K562 (cell line): ENCODE results near the gene SCN5A. TPM values are rescaled to one million over a fixed set of nuclear protein-coding genes. Genes with fewer than 3 reads are reported as not detected.

ENCODE experiments used
- ARID4B ChIP-seq: sonication (generic); formaldehyde crosslinking; IDR thresholded peaks from 2 replicates; pipeline ENCODE4 v1.8.0; 2022; ENCODE audit warnings: mild to moderate bottlenecking, missing genetic modification reagents
- CREB5 ChIP-seq: fragments of 250-450 bp; sonication (Bioruptor Pico); IDR thresholded peaks from 2 replicates; pipeline ENCODE4 v1.5.0; 2020; ENCODE audit warnings: mild to moderate bottlenecking
- CXXC5 ChIP-seq: fragments of 250-450 bp; sonication (Bioruptor Pico); IDR thresholded peaks from 2 replicates; pipeline ENCODE4 v1.8.0; 2022; ENCODE audit warnings: inconsistent platforms, mild to moderate bottlenecking, moderate library complexity
- ZC3H11A ChIP-seq: IDR thresholded peaks from 2 replicates; pipeline ENCODE4 v1.6.1; 2012; ENCODE audit warnings: low read depth, low read length, improper control_type of control experiment
- ZFPM2 ChIP-seq: fragments of 250-450 bp; sonication (Bioruptor Pico); IDR thresholded peaks from 2 replicates; pipeline ENCODE4 v1.5.1; 2022; ENCODE audit warnings: mild to moderate bottlenecking
- ZNF830 ChIP-seq: fragments of 250-450 bp; sonication (Bioruptor Pico); IDR thresholded peaks from 2 replicates; pipeline ENCODE4 v1.5.0; 2021; ENCODE audit warnings: mild to moderate bottlenecking
- polyA plus RNA-seq, 8 experiments: library from polyadenylated mRNA; depleted of rRNA in 4 of 8; stranded (reverse) in 5 of 8; unstranded in 3 of 8; fragments of >200 nt; fragmentation: Nextera tagmentation in 2 of 8; fragmentation: Illumina TruSeq in 1 of 8; extraction: Ambion mirVana in 2 of 8; extraction: Trizol in 1 of 8; gene quantifications; 2 replicates each; pipeline versions ENCODE4 v1.2.1 to v1.2.3, GENCODE V29; 2011 to 2014; ENCODE audit warnings: inconsistent platforms in 1 of 8, missing spikeins in 1 of 8
- total RNA-seq, 7 experiments: library from RNA; depleted of rRNA in 6 of 7; stranded (reverse); fragments of >200 nt in 6 of 7; fragmentation: Illumina TruSeq in 2 of 7; extraction: Trizol in 2 of 7; gene quantifications; 2 replicates each; pipeline versions ENCODE4 v1.2.1 to v1.2.3, GENCODE V29; 2011 to 2021; ENCODE audit warnings: low replicate concordance in 1 of 7
- TF ChIP-seq, protein P1 (sequence below): fragments of 450-650 bp; formaldehyde crosslinking; IDR thresholded peaks from 2 replicates; pipeline ENCODE4 v1.4.0; 2020; ENCODE audit warnings: mild to moderate bottlenecking, moderate library complexity
- TF ChIP-seq, protein P2 (sequence below): fragments of 250-450 bp; sonication (Bioruptor Pico); IDR thresholded peaks from 2 replicates; pipeline ENCODE4 v1.8.0; 2021; ENCODE audit warnings: moderate library complexity, mild to moderate bottlenecking, inconsistent platforms

SCN5A gene
- total and polyA plus RNA-seq, 9 of the 15 experiments (the other 6 are each of a cell fraction or from before 2014, with no cell fraction given): 0.07 to 1.4 (median 0.21) TPM; not detected in 2

GRCh38 chr3:38649500-38650247 lies at the start of gene SCN5A (continued):
- TF ChIP-seq CXXC5 (peak; percentile 63), ZFPM2 (CRISPR knock-in tag) (no peak), ARID4B (CRISPR knock-in tag) (peak; percentile 56; the same call in 1 of the 2 replicates), CREB5 (no peak), ZNF830 (no peak), ZC3H11A (no peak)
- TF ChIP-seq, protein P1, sequence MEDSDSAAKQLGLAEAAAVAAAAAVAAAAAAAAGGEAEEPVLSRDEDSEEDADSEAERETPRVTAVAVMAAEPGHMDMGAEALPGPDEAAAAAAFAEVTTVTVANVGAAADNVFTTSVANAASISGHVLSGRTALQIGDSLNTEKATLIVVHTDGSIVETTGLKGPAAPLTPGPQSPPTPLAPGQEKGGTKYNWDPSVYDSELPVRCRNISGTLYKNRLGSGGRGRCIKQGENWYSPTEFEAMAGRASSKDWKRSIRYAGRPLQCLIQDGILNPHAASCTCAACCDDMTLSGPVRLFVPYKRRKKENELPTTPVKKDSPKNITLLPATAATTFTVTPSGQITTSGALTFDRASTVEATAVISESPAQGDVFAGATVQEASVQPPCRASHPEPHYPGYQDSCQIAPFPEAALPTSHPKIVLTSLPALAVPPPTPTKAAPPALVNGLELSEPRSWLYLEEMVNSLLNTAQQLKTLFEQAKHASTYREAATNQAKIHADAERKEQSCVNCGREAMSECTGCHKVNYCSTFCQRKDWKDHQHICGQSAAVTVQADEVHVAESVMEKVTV (CRISPR knock-in tag): no peak
- TF ChIP-seq, protein P2, sequence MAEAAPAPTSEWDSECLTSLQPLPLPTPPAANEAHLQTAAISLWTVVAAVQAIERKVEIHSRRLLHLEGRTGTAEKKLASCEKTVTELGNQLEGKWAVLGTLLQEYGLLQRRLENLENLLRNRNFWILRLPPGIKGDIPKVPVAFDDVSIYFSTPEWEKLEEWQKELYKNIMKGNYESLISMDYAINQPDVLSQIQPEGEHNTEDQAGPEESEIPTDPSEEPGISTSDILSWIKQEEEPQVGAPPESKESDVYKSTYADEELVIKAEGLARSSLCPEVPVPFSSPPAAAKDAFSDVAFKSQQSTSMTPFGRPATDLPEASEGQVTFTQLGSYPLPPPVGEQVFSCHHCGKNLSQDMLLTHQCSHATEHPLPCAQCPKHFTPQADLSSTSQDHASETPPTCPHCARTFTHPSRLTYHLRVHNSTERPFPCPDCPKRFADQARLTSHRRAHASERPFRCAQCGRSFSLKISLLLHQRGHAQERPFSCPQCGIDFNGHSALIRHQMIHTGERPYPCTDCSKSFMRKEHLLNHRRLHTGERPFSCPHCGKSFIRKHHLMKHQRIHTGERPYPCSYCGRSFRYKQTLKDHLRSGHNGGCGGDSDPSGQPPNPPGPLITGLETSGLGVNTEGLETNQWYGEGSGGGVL: no peak
